Stimulated activated CD4-positive, alpha-beta T cell treated with anti-CD3 and anti-CD28 coated beads, Interleukin-12 subunit alpha, Interleukin-12 subunit beta, amount 100 ng/mL, for 24 hours (primary cell): ENCODE data around the gene CCDC127.

Experiments used
- DNase-seq, 2 experiments: peaks; one replicate each; pipeline ENCODE4 v3.0.0-alpha.2; 2020; ENCODE audit warnings: low read depth in 2 of 2

The CCDC127 gene

GRCh38 chr5:158807-159447, 59.0 kb downstream of the CCDC127 start:
- DNase-seq = no peak

- no peak for DNase-seq
Measured at GRCh38 chr5:157801-158200, 60.2 kb downstream of the CCDC127 start.

DNA sequence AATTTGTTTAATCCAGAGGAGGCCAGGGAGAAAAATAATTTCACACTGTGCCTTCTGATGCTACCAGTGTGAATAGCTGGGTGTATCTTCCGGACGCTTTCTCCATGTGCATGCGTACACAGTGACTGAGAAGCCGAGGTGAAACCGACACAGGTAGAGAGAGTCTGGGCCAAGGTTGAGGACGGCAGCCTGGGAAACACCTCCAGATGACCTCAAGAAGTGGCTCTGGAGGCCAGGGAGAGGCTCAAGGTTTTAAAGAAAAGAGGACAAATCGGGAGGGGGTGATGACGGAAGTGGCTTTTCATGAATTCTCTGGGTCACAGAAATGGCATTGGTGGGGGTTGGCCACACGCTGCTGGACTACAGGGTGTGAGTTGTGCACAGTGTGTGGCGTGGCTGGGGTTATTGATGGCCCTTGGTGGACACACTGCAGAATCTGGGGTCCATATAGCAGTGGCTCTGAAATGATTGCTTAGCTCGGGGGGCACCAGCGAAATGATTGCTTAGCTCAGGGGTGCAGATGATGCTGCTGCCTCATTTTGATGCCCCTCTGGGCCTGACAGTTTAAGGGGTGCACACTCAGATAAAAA, 60.7 kb downstream of the CCDC127 start:
- no peak for DNase-seq

- no peak for DNase-seq
Measured at GRCh38 chr5:156411-157072, 61.4 kb downstream of the CCDC127 start.

DNA sequence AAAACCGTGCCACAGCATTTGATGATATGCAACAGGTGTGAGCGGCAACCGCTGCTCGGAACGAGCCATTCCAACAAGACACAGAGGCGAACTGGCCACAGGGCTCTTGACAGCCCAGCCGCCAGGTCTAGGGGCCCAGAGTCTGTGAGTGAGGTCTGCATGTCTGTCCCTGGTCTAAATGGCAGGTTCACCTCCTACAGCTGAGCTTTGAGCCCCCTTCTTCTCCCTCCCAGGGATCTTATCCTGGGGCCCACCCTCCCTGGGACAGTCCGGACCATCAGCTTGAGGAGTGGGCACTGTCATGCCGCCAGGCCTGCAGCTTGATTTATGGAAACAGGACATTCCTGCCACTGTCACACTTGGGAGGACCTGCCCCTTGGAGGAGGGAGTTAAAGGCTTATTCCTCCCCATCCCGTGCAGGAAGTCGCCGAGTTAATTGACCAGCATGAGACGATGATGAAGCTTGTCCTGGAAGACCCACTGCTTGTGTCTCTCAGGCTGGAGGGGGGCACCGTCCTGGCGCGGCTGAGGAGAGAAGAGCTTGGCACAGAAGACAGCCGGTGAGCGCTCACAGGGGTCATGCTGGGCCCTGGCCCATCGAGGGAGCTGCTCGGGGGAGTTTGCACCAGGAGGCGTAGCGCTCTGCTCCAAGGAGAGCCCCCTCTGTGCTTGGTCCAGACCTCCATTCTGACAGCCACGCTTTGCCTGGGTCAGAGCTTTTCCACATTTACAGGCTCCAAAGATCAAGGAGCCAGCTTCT, 62.1 kb downstream of the CCDC127 start:
- DNase-seq = no peak

- DNase-seq = no peak
Measured at GRCh38 chr5:154826-155225, 63.1 kb downstream of the CCDC127 start.

DNA sequence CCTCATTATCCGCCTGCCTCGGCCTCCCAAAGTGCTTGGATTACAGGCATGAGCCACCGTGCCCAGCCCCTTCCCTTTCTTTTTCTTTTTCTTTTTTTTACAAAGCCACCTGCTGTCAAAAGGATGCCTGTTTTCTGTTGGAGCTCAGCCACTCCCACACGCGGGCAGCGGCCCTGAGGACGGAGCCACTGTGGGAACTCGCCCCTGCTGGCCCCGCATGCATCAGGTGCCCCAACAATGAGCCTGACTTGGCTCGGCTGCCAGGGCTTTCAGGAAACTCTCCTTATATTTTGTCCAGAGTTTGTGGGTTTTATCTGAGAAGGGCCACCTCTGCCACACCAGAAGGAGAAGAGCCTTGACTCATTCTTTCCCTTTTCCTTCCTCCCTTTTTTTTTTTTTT, 63.7 kb downstream of the CCDC127 start:
- DNase-seq = no peak

GRCh38 chr5:153256-153655, 64.7 kb downstream of the CCDC127 start:
- no peak for DNase-seq

GRCh38 chr5:152077-152476, 65.9 kb downstream of the CCDC127 start:
- DNase-seq = no peak

- DNase-seq = no peak
Measured at GRCh38 chr5:150746-151145, 67.2 kb downstream of the CCDC127 start.

DNA sequence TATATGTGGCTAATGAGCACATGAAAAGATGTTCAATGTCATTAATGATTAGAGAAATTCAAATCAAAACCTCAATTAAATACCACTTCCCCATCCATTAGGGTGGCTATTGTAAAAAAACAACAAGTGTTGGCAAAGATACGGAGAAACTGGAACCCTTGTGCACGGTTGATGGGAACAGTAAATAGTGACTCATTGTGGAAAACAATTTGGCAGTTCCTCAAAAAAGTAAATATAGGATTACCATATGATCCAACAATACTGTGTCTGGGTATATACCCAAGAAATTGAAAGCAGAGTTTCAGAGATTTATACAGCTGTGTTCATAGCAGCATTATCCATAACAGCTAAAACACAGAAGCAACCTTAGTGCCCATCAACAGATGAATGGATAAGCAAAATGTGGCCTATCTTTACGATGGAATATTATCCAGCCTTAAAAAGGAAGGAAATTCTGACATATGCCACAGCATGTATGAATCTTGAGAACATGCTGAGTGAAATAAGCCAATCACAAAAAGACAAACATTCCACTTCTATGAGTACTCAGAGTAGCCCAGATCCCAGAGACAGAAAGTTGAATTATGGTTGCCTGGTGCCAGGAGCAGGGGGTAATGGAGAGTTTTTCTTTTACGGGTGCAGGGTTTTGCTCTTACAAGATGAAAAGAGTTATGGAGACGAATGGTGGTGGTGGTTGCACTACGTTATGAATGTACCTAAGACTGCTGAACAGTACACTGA, 68.0 kb downstream of the CCDC127 start:
- DNase-seq = no peak

DNA sequence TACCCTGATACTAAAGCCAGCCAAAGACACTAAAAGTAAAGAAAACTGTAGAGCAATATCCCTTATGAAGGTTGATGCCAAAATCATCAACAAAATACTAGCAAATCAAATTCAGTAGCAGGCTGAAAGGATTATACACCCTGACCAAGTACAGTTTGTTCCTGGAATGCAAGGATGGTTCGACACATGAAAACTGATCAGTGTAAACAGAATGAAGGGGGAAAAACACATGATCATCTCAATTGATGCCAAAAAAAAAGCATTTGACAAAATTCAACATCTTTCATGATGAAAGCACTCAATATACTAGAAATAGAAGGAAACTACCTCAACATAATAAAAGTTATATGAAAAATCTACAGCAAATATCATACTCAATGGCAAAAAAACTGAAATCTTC, 70.2 kb downstream of the CCDC127 start:
- no peak for DNase-seq
